Adipocyte (in vitro differentiated cells): ENCODE results near the gene LRRN2.

Experiments used
- DNase-seq: peaks from one replicate; pipeline ENCODE4 v3.0.0-alpha.2; 2015; ENCODE audit warnings: low read depth
- H3K27me3 ChIP-seq: replicated peaks from 2 replicates; pipeline ENCODE4 v1.7.0; 2013; ENCODE audit warnings: mild to moderate bottlenecking, low read length, moderate library complexity; ENCODE audit not compliant: control insufficient read depth, insufficient read depth
- H3K36me3 ChIP-seq: 2 replicates; pipeline ENCODE4 v1.7.0; 2013; ENCODE audit warnings: low read length, mild to moderate bottlenecking, moderate library complexity; ENCODE audit not compliant: control insufficient read depth, insufficient read depth, severe bottlenecking
- H3K4me1 ChIP-seq: 2 replicates; pipeline ENCODE4 v1.7.0; 2013; ENCODE audit warnings: mild to moderate bottlenecking, low read length, moderate library complexity; ENCODE audit not compliant: control insufficient read depth, insufficient read depth
- H3K4me3 ChIP-seq: 2 replicates; pipeline ENCODE4 v1.7.0; 2013; ENCODE audit warnings: mild to moderate bottlenecking, low read length, moderate library complexity
- H3K9ac ChIP-seq: 2 replicates; pipeline ENCODE4 v1.7.0; 2013; ENCODE audit warnings: mild to moderate bottlenecking, low read length, moderate library complexity
- H3K9me3 ChIP-seq: 2 replicates; pipeline ENCODE4 v1.7.0; 2013; ENCODE audit warnings: mild to moderate bottlenecking, low read length, moderate library complexity; ENCODE audit not compliant: control insufficient read depth

LRRN2 gene

DNA sequence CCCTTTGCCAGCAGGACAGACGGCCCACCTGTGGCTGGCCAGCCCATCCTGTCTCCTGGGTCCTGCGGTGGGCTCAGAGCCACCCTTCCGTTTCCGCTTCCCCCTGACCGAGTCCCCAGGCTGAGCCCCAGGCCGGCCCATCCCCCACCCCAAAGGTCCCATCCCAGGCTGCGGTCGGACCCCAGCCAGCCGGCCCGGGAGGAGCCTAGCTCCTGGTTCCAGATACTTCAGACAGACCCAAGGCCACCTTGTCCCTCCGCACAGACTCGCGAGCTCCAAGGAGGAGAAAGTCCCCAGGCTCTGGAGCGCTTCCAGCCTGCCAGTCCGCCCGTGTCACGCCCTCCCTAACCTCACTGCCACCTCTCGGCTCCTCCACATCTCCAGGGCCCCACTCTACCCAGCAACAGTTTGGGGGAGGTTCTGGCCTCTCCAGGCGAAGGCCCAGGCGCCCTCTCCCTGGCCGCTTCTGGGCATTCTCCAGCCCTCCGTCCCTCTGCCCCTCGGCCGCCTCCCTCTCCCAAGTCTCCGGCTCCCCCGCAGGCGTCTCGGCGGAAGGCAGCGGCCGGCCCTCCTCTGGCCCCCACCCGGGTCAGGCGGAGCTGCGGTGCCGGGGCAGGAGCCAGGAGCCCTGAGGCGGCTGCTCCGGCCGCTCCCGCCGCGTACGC lies 835 bp downstream of the LRRN2 start:
- H3K36me3 ChIP-seq = no peaks in the 10 kb centered on the region
- no peak overlapping the region for H3K9ac ChIP-seq
- peaks cover 80% of the 10 kb centered on the region for H3K27me3 ChIP-seq
- H3K9me3 ChIP-seq = peaks cover 9% of the 10 kb centered on the region
- peaks cover 3% of the 10 kb centered on the region for H3K4me1 ChIP-seq
- H3K4me3 ChIP-seq = peak overlapping the region; percentile 17
- DNase-seq = no peak

DNA sequence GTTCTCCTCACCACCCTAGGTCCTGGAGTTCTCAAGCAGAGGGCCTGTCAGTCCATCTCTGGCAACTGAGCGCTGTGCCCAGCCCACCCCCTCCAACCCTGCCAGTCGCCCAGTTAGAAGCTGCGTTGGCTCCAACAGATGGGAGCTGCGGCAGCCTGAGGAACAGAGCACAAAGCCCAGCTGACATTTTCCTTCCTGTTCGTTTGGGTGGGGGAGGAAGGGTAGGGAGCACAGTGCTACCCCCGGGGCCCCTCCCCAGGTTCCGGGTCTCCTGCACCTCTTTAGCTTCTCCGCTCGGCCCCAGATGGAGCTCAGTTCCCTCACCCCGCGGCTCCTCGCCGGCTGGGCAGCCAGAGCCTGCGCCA lies 1.4 kb downstream of the LRRN2 start:
- peaks cover 81% of the 10 kb centered on the region for H3K27me3 ChIP-seq
- no peak overlapping the region for H3K4me3 ChIP-seq
- H3K36me3 ChIP-seq = no peaks in the 10 kb centered on the region
- H3K9me3 ChIP-seq = peaks cover 9% of the 10 kb centered on the region
- no peak overlapping the region for H3K9ac ChIP-seq
- peaks cover 3% of the 10 kb centered on the region for H3K4me1 ChIP-seq
- no peak for DNase-seq

DNA sequence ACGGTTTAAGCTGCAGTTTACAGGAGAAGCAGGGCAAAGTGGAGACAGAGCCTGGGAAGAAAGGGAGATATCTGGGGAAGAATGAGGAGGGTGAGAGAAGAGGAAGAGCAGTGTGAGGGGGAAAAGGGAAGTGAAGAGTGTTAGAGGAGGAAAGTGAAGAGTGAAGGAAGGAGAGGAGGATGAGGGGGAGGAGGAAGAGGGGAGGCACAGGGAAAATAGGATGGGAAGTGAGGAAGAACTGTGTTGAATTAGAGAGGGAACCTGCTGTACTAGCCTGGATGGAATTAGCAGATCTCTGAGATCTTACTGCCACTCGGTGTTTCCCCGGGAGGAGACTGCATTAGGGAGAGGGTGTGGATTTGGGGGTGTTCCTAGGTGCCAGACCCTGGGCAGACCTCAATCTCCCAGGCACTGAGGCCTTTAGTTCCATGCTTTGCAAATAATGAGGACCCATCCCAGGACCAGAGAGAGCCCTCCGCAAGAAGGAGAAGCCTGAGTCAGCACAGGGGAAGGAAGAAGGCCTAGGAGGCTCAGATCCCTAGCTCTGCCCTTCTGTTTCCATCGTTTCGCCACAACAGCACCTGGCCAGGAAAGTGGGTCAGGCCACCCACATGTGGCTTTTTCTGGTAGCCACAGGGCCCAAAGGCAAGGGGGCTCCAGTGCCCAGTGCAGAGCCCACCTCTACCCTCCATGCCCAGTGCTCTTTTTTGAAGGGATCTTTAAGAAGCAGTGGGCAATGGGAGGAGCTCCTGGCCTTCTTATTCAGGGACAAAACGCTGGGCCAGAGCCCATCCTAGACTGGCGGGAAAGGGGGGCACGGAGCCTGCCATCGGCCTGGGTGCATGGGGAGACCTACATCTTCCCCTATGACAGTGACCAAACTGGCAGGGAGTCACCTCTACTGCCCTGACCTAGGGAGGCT lies 2.0 kb downstream of the LRRN2 start:
- no peak for DNase-seq
- H3K9me3 ChIP-seq = peaks cover 9% of the 10 kb centered on the region
- H3K27me3 ChIP-seq = peaks cover 81% of the 10 kb centered on the region
- no peak overlapping the region for H3K4me3 ChIP-seq
- no peak overlapping the region for H3K9ac ChIP-seq
- H3K4me1 ChIP-seq = peaks cover 3% of the 10 kb centered on the region
- H3K36me3 ChIP-seq = no peaks in the 10 kb centered on the region

DNA sequence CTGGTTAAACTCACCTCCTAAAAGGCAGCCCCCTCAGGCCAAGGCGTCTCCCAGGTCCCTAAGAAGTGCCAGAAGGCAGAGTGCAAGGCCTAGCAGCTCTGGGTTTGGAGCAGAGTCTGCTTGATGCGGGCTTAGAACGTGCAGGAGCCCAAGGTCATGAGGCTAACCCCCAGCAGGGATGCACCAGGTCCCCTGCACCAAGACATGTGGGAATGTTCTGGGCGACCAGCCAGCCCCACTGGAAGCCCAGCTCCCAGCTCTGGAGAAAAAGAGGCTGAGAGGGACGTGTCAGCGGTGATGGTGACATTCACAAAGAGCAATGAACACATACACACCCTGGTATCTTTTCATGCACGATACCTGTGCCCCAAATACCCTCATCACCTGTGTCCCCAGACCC lies 5.1 kb downstream of the LRRN2 start:
- Histone ChIP-seq H3K27me3 (peaks cover 82% of the 10 kb centered on the region), H3K36me3 (no peaks in the 10 kb centered on the region), H3K9me3 (peaks cover 9% of the 10 kb centered on the region), H3K4me3 (no peak overlapping the region), H3K4me1 (no peaks in the 10 kb centered on the region), H3K9ac (no peak overlapping the region)
- no peak for DNase-seq

DNA sequence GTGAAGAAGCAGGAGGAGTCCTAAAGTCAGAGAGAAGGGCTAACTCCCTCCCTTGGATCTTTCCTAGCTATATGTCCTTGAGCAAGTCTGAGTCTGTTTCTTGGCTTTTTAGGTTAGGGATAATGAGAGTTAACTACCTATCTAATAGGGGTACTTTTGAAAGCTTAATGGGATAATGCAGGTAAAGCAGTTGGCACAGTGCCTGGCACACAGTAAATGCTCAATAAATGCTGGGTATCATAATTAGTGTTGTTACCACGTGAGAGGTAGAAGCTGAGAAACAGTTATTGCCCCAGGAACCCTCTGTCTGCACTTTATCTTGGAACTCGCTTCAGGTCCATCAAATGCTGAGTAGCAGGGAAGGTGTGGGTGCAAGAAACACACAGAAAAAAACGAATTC lies 5.5 kb downstream of the LRRN2 start:
- Histone ChIP-seq H3K4me3 (no peak overlapping the region), H3K4me1 (no peaks in the 10 kb centered on the region), H3K9ac (no peak overlapping the region), H3K27me3 (peaks cover 86% of the 10 kb centered on the region), H3K36me3 (no peaks in the 10 kb centered on the region), H3K9me3 (peaks cover 9% of the 10 kb centered on the region)
- no peak for DNase-seq

DNA sequence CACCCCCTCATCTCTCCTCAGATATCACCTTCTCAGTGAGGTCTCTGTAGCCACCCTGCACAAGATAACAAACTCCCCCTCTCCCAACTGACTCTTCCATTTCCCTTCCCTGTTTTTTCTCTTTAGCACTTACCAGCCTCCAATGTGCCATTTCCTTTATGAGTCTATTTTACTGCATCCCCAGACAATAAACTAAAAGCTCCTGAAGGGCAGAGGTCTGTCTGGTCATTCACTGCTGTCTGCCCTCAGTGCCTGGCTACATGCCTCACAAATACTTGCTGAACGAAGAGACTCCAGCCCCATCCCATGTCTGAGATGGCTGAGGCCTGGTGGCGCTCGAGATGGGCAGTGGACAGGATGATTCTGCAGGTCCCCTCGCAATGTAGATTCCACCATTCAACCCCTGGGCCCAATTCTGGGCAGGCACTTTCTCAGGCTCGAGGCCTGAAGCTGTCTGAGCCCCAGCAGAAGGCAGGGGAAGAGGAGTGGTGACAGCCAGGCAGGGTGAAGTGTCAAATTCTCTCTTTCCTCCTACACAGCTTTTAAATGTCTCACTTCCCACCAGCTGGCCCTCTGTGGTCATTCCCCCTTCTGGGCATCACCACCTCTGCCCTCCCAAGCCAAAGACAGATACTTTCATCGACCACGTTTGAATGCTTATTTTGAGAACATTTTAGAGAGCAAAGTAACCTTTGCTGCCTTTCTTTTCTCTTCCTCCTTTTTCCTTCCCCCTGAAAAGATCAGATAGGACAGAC lies 6.6 kb downstream of the LRRN2 start:
- no peak for DNase-seq
- H3K4me1 ChIP-seq = no peaks in the 10 kb centered on the region

DNA sequence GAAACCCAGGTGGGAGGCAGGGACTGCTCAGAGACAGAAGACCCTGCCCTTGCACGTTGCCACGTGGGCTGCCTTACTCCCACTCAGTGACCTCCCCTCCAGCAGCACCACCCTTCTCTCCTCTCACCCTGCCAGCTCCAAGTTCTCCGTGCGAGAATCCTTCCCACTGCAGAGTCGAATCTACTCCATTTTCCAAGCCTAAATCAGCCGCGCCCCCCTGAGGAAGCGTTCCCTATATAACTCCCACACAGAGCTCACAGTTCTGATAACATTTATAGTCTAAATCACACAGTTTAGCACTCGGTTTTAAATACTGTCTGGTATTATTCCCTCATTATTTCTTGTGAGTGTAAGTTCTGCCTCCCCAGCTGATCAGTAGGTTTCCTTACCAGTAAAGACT lies 7.7 kb downstream of the LRRN2 start:
- Histone ChIP-seq H3K36me3 (no peaks in the 10 kb centered on the region), H3K4me3 (no peak overlapping the region), H3K9ac (no peak overlapping the region), H3K4me1 (no peaks in the 10 kb centered on the region), H3K27me3 (peaks cover 87% of the 10 kb centered on the region), H3K9me3 (peaks cover 9% of the 10 kb centered on the region)
- DNase-seq = no peak

More for the DNA sequence above, 6.6 kb downstream of the LRRN2 start:
- Histone ChIP-seq H3K4me3 (no peak overlapping the region), H3K9ac (no peak overlapping the region), H3K9me3 (peaks cover 9% of the 10 kb centered on the region), H3K27me3 (peaks cover 87% of the 10 kb centered on the region), H3K36me3 (no peaks in the 10 kb centered on the region)

DNA sequence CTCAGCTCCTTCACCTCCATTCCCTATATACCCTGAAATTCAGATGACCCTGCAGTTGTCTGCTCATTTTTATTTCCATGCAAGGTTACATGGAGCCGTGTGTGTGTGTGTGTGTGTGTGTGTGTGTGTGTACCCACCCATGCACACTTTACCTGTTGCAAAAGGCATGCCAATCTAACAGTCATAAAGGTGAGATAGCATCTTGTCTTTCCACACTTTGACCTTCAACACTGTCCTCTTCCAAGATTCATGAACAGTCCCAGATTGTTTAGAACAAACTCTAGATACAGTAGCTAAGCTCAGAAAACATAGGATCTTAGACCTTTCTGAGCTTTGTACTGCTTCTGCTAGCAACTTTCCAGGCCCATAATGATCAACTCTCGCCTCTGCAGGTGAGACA lies 9.5 kb downstream of the LRRN2 start:
- H3K9ac ChIP-seq = no peak overlapping the region
- DNase-seq = no peak
- peaks cover 81% of the 10 kb centered on the region for H3K27me3 ChIP-seq
- H3K4me3 ChIP-seq = no peak overlapping the region
- peaks cover 9% of the 10 kb centered on the region for H3K9me3 ChIP-seq
- H3K4me1 ChIP-seq = peaks cover 2% of the 10 kb centered on the region
- no peaks in the 10 kb centered on the region for H3K36me3 ChIP-seq

DNA sequence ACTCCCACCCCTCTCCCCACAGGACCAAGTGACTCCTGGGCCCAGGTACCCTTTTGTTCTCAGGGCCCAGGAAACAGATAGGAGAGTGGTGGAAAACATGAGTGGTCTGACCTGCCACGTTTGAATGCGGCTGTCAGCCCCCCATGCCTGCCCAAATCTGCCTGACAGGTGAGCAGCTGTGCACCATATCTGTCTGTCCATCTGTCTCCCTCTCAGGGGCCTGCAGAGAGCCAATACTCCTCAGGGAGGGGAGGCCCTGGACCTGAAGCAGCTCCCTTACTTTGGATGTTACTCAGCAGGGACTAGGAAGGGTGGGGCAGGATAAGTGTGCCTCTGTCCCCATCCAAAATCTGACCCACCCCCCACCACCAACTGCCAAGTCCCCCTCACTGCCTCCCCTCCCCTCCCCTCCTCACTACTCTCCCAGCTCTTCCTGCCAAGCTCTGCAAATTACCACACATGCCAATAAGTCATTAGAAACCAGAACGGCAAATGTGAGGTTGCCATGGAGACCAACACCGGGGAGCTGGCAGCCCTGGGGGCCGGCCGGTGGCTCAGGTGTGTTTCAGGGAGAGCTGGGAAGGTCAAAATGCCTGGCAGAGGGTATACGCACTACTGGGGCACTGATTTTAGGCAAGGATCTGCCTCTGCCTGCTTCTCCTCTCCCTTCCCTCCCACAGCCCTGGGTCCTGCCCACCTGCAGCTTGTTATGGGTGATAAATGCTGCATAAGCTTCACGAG lies 11.5 kb downstream of the LRRN2 start:
- Histone ChIP-seq H3K27me3 (peaks cover 67% of the 10 kb centered on the region), H3K9ac (no peak overlapping the region), H3K4me1 (peaks cover 12% of the 10 kb centered on the region), H3K4me3 (no peak overlapping the region), H3K9me3 (no peaks in the 10 kb centered on the region), H3K36me3 (no peaks in the 10 kb centered on the region)
- DNase-seq = no peak

DNA sequence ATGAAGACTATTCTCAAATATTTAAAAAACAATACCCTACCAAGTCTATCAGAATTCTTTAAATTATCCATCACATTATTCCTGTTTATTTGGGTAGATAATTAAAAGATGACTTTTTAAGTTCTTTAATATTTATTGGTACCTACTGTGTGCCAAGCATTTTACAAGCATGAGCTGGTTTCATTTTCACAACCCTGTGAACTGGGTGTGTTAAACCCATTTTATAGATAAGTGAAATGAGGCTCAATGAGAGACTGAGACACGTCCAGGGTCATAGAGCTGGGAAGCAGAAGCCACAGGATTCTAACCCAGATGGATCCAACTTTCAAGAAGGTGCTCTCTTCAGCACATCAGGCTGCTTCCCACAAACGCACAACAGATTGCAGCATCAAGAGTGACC lies 12.3 kb downstream of the LRRN2 start:
- Histone ChIP-seq H3K4me1 (peaks cover 12% of the 10 kb centered on the region), H3K9me3 (no peaks in the 10 kb centered on the region)
- DNase-seq = no peak

More for the DNA sequence above, 12.3 kb downstream of the LRRN2 start:
- H3K9ac ChIP-seq = no peak overlapping the region
- H3K4me3 ChIP-seq = no peak overlapping the region
- peaks cover 59% of the 10 kb centered on the region for H3K27me3 ChIP-seq
- no peaks in the 10 kb centered on the region for H3K36me3 ChIP-seq
